Calu3 (cell line): ENCODE data around the gene ADAMTS17. TPM values are rescaled to one million over a fixed set of nuclear protein-coding genes. Genes with fewer than 3 reads are reported as not detected.

Experiments
- BruUV-seq: library from RNA; stranded (reverse); fragments of 400-500 nt; replicated peaks from 2 replicates; lab custom pipeline; 2021; lab: Mats Ljungman, UMichigan
- CTCF ChIA-PET: fragments of 300-600 bp; sonication (Branson Sonifier 250); formaldehyde crosslinking; loops from one replicate; lab custom pipeline; 2022; ENCODE audit warnings: antibody characterized with exemption; lab: Charles Lee
- DNase-seq: peaks from one replicate; pipeline ENCODE4 v3.0.0; 2022
- H3K27ac Mint-ChIP-seq: one replicate; pipeline ENCODE4 v1.8.0; 2022; ENCODE audit warnings: mixed read lengths; ENCODE audit not compliant: unreplicated experiment
- H3K27me3 Mint-ChIP-seq: one replicate; pipeline ENCODE4 v1.8.0; 2022; ENCODE audit warnings: mixed read lengths; ENCODE audit not compliant: unreplicated experiment
- H3K36me3 Mint-ChIP-seq: one replicate; pipeline ENCODE4 v1.8.0; 2022; ENCODE audit warnings: mild to moderate bottlenecking, moderate library complexity, mixed read lengths; ENCODE audit not compliant: insufficient read depth, unreplicated experiment
- H3K4me1 Mint-ChIP-seq: one replicate; pipeline ENCODE4 v1.8.0; 2022; ENCODE audit warnings: mild to moderate bottlenecking, low read depth, mixed read lengths; ENCODE audit not compliant: unreplicated experiment
- H3K4me3 Mint-ChIP-seq: one replicate; pipeline ENCODE4 v1.8.0; 2022; ENCODE audit warnings: mild to moderate bottlenecking, low read depth, moderate library complexity, mixed read lengths; ENCODE audit not compliant: unreplicated experiment
- H3K9me3 Mint-ChIP-seq: one replicate; pipeline ENCODE4 v1.8.0; 2022; ENCODE audit warnings: low read depth, mixed read lengths; ENCODE audit not compliant: unreplicated experiment
- intact Hi-C: fragments of 100-400 bp; cut with micrococcal nuclease; formaldehyde crosslinking; loops from one replicate; pipeline ENCODE4 v1.10.0; 2022; ENCODE audit not compliant: unreplicated experiment
- total RNA-seq: library from RNA; stranded (reverse); gene quantifications from 2 replicates; pipeline ENCODE4 v1.2.3, GENCODE V29; 2022
- TF ChIP-seq, protein P1 (sequence below): fragments of 200-600 bp; IDR thresholded peaks from one replicate; pipeline ENCODE4 v1.8.0; 2022; ENCODE audit warnings: antibody characterized with exemption; ENCODE audit not compliant: unreplicated experiment

The ADAMTS17 gene
- total RNA-seq, 1 experiment from 2014 or later = 3.5 TPM

DNA sequence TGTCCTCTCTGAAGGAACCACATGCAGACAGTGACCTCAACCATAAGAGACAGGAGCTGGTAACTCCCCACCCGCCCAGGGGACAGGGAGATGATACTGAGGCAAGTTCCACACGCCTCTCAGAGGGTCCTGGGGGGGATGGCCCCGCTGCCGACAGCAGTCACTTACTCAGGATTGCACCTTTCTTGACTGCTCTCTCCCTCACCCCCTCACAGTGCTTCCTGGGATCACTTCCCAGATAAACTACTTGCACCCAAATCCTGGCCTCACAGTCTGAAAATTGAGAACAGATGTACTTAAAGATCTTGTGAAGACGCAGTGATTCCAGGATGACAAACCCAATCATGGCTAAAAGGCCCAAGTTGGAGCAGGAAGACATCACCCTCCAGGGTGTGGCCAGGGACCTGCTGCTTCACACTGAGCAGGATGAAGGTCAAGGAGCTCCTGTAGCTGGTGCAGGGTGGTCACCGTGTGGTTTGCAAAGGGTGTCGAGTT is 207.6 kb downstream of the ADAMTS17 start:
- Mint-ChIP-seq H3K4me3 (no peak overlapping the region), H3K27ac (no peak overlapping the region), H3K9me3 (peaks cover 5% of the 10 kb centered on the region), H3K4me1 (no peaks in the 10 kb centered on the region), H3K27me3 (no peaks in the 10 kb centered on the region), H3K36me3 (no peaks in the 10 kb centered on the region)
- TF ChIP-seq, protein P1, sequence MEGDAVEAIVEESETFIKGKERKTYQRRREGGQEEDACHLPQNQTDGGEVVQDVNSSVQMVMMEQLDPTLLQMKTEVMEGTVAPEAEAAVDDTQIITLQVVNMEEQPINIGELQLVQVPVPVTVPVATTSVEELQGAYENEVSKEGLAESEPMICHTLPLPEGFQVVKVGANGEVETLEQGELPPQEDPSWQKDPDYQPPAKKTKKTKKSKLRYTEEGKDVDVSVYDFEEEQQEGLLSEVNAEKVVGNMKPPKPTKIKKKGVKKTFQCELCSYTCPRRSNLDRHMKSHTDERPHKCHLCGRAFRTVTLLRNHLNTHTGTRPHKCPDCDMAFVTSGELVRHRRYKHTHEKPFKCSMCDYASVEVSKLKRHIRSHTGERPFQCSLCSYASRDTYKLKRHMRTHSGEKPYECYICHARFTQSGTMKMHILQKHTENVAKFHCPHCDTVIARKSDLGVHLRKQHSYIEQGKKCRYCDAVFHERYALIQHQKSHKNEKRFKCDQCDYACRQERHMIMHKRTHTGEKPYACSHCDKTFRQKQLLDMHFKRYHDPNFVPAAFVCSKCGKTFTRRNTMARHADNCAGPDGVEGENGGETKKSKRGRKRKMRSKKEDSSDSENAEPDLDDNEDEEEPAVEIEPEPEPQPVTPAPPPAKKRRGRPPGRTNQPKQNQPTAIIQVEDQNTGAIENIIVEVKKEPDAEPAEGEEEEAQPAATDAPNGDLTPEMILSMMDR = no peak
- no peak for DNase-seq
- intact Hi-C loops = no loop called here
- BruUV-seq = no TSS peak
- CTCF ChIA-PET = no interaction called here

DNA sequence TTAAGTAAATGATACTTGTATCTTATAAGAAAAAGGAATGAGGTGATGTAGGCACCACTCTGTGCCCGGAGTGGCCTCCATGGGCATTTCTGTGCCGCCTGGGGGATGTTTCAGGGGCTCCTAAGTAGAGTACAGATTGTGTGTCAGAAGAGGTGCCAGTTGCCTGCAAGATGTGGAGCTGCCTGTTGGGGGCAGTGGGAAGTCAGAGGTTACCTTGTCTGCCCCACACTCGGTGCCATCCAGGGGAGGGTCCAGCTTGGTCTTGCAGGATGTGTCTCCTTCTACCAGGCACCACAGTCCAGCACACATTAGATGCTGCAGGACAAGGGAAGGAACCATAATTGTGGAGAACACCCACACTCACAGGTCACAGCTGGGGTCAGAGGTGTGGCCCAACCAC is 208.8 kb downstream of the ADAMTS17 start:
- TF ChIP-seq, protein P1 = no peak
- peaks cover 4% of the 10 kb centered on the region for H3K9me3 Mint-ChIP-seq
- H3K4me1 Mint-ChIP-seq = no peaks in the 10 kb centered on the region
- no peak overlapping the region for H3K4me3 Mint-ChIP-seq
- H3K36me3 Mint-ChIP-seq = no peaks in the 10 kb centered on the region
- DNase-seq = no peak
- CTCF ChIA-PET = no interaction called here
- H3K27me3 Mint-ChIP-seq = no peaks in the 10 kb centered on the region
- intact Hi-C loops = no loop called here
- no peak overlapping the region for H3K27ac Mint-ChIP-seq
- no TSS peak for BruUV-seq

- Mint-ChIP-seq H3K4me3 (no peak overlapping the region), H3K27me3 (no peaks in the 10 kb centered on the region), H3K36me3 (no peaks in the 10 kb centered on the region), H3K27ac (no peak overlapping the region), H3K4me1 (no peaks in the 10 kb centered on the region), H3K9me3 (peaks cover 4% of the 10 kb centered on the region)
- BruUV-seq = no TSS peak
- intact Hi-C loops = no loop called here
- DNase-seq = no peak
- CTCF ChIA-PET = no interaction called here
- TF ChIP-seq, protein P1 = no peak
Measured at GRCh38 chr15:100132309-100132708, 209.5 kb downstream of the ADAMTS17 start.

DNA sequence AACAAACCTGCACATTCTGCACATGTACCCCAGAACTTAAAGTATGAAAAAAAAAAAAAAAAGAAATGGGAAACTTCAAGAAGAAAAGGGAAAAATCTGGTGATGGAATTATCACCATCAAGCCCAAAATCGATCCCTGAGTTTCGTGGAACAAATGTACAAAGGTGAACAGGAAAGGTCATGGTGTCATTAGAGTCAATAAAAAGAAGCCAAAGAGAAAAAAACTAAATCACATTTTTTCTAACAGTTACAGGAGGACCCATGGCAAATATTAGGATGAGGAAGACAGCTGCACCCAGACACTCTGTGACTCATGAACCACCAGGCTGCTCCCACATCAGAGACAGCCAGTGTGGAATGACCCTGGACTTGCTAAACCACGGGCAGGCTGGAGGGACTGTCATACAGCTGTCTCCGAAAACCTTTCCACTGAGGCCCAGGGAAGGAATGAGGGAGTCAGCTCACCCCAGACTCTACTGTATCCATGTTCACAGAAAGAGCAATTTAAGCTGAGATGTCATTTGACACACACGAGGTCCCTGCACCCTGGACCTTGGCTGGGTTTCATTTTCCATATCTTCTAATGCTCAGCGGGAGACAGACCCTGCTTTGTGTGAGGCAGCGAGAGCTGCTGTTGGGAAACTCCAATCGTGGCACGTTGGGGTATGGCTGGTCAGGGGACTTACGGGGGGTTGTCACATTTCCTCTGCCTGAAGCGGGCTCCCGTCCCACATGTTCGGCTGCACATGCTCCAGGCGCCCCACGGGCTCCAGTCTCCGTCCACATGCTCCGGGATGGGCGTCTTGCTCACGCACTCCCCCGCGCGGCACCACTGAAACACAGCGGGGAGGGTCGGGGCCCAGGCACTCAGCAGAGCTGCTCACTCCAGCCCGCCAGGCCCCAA is 210.2 kb downstream of the ADAMTS17 start:
- peaks cover 6% of the 10 kb centered on the region for H3K9me3 Mint-ChIP-seq
- no TSS peak for BruUV-seq
- intact Hi-C loops = no loop called here
- H3K4me1 Mint-ChIP-seq = no peaks in the 10 kb centered on the region
- TF ChIP-seq, protein P1 = no peak
- CTCF ChIA-PET = interaction anchor here (0.7 kb wide), 1 partner anchor 206 kb away, joined by 6 read pairs; no protein-coding TSS in a partner anchor
- peak; percentile 46 for DNase-seq
- H3K27ac Mint-ChIP-seq = no peak overlapping the region
- no peaks in the 10 kb centered on the region for H3K36me3 Mint-ChIP-seq
- H3K4me3 Mint-ChIP-seq = no peak overlapping the region
- no peaks in the 10 kb centered on the region for H3K27me3 Mint-ChIP-seq
